ENCODE results near the gene PTH2. TPM values are rescaled to one million over a fixed set of nuclear protein-coding genes. Genes with fewer than 3 reads are reported as not detected.

PTH2 gene
- total RNA-seq, 1 experiment from 2014 or later, result 0.96 TPM

GRCh38 chr19:49450405-49450804 lies 27.2 kb upstream of the PTH2 start:
- no peak overlapping the region for H2BK12ac ChIP-seq (ENCODE audit: insufficient read length, low read depth, low read length)
- H3K27me3 ChIP-seq (ENCODE audit: insufficient read depth, low read length), result no peaks in the 10 kb centered on the region
- no peak overlapping the region for H3K27ac ChIP-seq (ENCODE audit: insufficient read length, low read depth, low read length)
- no peaks in the 10 kb centered on the region for H3K9me3 ChIP-seq (ENCODE audit: control insufficient read depth, low read depth, low read length)
- H3K4me2 ChIP-seq (ENCODE audit: insufficient read depth, insufficient read length, low read length), result peak overlapping the region; percentile 61
- no peaks in the 10 kb centered on the region for H4K20me1 ChIP-seq (ENCODE audit: control insufficient read depth, insufficient read depth, insufficient read length)
- no CpG with 5 or more reads among the region's 7 CpGs for WGBS (ENCODE audit: extremely low coverage, insufficient read length, low lambda C conversion rate)
- peaks cover 5% of the 10 kb centered on the region for H3K23me2 ChIP-seq (ENCODE audit: insufficient read length, low read depth, low read length, poor library complexity, severe bottlenecking)
- H4K5ac ChIP-seq (ENCODE audit: insufficient read length, low read depth, low read length), result no peak overlapping the region
- H3K79me2 ChIP-seq (ENCODE audit: insufficient read depth, low read length), result no peaks in the 10 kb centered on the region; the same call in 1 of the 2 replicates
- no peak overlapping the region for H2BK15ac ChIP-seq (ENCODE audit: low read depth, low read length)
- H3K14ac ChIP-seq (ENCODE audit: insufficient read depth, low read length), result no peak overlapping the region
- DNase-seq, result no peak
- H4K8ac ChIP-seq (replicated peaks; ENCODE audit: insufficient read length, low read depth, low read length), result no peak overlapping the region
- peak overlapping the region; percentile 96 to 98 for H3K4me3 Mint-ChIP-seq
- H3K56ac ChIP-seq (ENCODE audit: insufficient read length, low read depth, low read length), result no peak overlapping the region
- no peak overlapping the region for H3K23ac ChIP-seq (ENCODE audit: insufficient read length, low read depth, low read length)
- H4K91ac ChIP-seq (ENCODE audit: insufficient read length, low read depth, low read length), result no peak overlapping the region
- H3K4me1 ChIP-seq (ENCODE audit: insufficient read depth, low read length), result no peaks in the 10 kb centered on the region
- H2BK5ac ChIP-seq (ENCODE audit: insufficient read length, low read length), result no peak overlapping the region
- no peak overlapping the region for H2BK120ac ChIP-seq (ENCODE audit: low read depth, low read length, poor library complexity, severe bottlenecking)
- no peak overlapping the region for H3K4ac ChIP-seq (ENCODE audit: low read depth, low read length)
- peaks cover 15 to 38% of the 10 kb centered on the region in 2 experiments for H3K4me1 Mint-ChIP-seq
- no peak overlapping the region for H3K18ac ChIP-seq (ENCODE audit: insufficient read length, low read depth, low read length)
- peak overlapping the region; percentile 33 to 60 (median 57); a peak in 3 of 7 replicates for H3K27ac Mint-ChIP-seq
- H2BK20ac ChIP-seq (ENCODE audit: low read depth, low read length, poor library complexity, severe bottlenecking), result no peak overlapping the region
- H2AK5ac ChIP-seq (ENCODE audit: insufficient read length, low read length), result no peak overlapping the region
- no peak overlapping the region for H3T11ph ChIP-seq (ENCODE audit: low read length)
- peak overlapping the region; percentile 40 for H3K9ac ChIP-seq (ENCODE audit: extremely low read depth, insufficient read length, low read length)
- TF ChIP-seq CTCF (conservative IDR thresholded peaks at IDR 0.05), result no peak
- H2AFZ ChIP-seq (ENCODE audit: low read length), result no peak overlapping the region
- H3K36me3 Mint-ChIP-seq (ENCODE audit: insufficient read depth in 1 of 3, low read depth in 3 of 3), result peaks cover 39 to 52% (median 50%) of the 10 kb centered on the region in 3 experiments
- H3K9me3 Mint-ChIP-seq, result no peaks in the 10 kb centered on the region; a peak in 1 of 5 replicates
- no peaks in the 10 kb centered on the region; the same call in 1 of the 2 replicates for H3K27me3 Mint-ChIP-seq (ENCODE audit: low read depth)
- H3K79me1 ChIP-seq (ENCODE audit: insufficient read depth, low read depth, low read length, poor library complexity, severe bottlenecking), result peaks cover 7% of the 10 kb centered on the region
